Measurements from ENCODE around the gene GALC.

DNA sequence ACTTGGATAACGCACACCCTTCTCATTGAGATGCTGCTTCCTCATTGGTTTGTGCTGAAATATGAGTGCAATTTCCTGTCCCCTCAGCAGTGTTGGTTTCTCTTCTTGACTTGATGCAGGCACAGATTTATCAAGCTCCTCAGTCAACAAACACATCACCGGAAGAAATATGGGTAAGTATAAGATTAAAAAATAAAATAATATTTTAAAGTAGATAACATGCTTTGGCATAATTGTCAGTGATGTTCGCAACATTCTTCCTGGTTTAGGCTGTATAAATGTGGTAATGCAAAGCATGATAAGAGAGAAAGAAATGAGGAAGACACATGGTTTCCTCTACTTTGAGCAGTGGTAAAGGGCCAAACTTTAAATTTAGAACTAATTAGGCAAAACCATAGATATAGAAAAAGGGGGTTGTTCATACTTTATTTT, 12.1 kb upstream of the GALC start, which contains the start of gene GPR65:
- TF ChIP-seq ZFX (IDR thresholded peaks at IDR 0.05): no peak
- TF ChIP-seq, protein P1, sequence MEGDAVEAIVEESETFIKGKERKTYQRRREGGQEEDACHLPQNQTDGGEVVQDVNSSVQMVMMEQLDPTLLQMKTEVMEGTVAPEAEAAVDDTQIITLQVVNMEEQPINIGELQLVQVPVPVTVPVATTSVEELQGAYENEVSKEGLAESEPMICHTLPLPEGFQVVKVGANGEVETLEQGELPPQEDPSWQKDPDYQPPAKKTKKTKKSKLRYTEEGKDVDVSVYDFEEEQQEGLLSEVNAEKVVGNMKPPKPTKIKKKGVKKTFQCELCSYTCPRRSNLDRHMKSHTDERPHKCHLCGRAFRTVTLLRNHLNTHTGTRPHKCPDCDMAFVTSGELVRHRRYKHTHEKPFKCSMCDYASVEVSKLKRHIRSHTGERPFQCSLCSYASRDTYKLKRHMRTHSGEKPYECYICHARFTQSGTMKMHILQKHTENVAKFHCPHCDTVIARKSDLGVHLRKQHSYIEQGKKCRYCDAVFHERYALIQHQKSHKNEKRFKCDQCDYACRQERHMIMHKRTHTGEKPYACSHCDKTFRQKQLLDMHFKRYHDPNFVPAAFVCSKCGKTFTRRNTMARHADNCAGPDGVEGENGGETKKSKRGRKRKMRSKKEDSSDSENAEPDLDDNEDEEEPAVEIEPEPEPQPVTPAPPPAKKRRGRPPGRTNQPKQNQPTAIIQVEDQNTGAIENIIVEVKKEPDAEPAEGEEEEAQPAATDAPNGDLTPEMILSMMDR (conservative IDR thresholded peaks at IDR 0.05): no peak
